Fibroblast of villous mesenchyme (primary cell): ENCODE measurements around the gene CD300A. TPM values are rescaled to one million over a fixed set of nuclear protein-coding genes. Genes with fewer than 3 reads are reported as not detected.

Experiments used
- DNase-seq: peaks from one replicate; pipeline ENCODE4 v3.0.0-alpha.2; 2010; ENCODE audit warnings: low read depth
- H3K4me3 ChIP-seq: 2 replicates; pipeline ENCODE4 v1.5.1; 2011; ENCODE audit warnings: low read depth, mild to moderate bottlenecking, low read length
- CTCF ChIP-seq: IDR thresholded peaks from 2 replicates; pipeline ENCODE4 v1.5.1; 2012; ENCODE audit warnings: low read depth, mild to moderate bottlenecking, low read length; ENCODE audit not compliant: insufficient read depth
- total RNA-seq: library from RNA; depleted of rRNA; stranded (reverse); fragments of >200 nt; gene quantifications from 2 replicates; pipeline ENCODE4 v1.2.3, GENCODE V29; 2012

The CD300A gene
- total RNA-seq, 1 donor, result not detected

DNA sequence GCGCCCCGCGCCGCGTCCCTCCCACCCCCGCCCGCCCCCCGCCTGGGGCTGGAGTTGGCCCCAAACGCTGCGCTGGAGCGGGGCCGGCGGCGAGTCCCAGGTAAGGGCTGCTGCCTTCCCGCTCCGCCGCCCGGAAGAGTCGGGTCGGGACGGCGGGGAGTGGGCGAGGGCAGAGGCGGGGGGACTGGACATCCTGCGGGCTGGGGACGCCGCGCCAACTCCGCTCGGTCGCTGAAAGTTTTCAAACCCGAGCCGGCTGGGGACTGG, 34.1 kb upstream of the CD300A start:
- no peak for DNase-seq
- no peak for TF ChIP-seq CTCF
- peak overlapping the region; percentile 56 for H3K4me3 ChIP-seq

DNA sequence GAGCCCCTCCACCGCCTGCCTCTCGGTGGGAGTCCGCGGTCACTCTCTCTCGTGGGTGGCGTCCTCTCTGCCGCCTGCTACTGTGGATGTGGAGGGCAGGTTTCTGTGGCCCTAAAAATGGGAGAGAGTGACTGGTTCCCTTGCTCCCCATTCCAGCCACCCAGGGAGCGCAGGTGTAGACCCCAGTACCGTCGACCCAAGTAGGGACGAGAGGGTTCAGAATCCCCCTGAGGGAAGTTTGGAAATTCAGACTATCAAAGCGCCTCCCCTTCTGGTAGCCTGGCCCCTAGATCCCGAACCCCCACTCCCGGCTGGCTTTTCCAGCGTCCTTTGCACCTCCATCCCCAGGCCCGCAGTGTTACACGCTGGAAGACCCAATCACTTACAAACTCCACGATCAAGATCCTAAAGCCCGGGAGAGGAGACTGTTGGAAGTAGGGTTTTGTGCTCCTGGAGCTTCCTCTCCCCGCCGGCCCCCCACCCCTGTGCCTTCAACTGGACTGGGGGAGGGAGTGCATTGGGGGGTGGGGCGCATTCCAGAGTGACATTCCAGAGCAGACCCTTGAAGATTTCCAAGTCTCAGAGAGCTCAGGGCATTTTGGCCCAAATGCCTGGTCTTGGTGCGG, 33.6 kb upstream of the CD300A start:
- no peak for DNase-seq
- peak overlapping the region; percentile 56 for H3K4me3 ChIP-seq
- TF ChIP-seq CTCF, result no peak

DNA sequence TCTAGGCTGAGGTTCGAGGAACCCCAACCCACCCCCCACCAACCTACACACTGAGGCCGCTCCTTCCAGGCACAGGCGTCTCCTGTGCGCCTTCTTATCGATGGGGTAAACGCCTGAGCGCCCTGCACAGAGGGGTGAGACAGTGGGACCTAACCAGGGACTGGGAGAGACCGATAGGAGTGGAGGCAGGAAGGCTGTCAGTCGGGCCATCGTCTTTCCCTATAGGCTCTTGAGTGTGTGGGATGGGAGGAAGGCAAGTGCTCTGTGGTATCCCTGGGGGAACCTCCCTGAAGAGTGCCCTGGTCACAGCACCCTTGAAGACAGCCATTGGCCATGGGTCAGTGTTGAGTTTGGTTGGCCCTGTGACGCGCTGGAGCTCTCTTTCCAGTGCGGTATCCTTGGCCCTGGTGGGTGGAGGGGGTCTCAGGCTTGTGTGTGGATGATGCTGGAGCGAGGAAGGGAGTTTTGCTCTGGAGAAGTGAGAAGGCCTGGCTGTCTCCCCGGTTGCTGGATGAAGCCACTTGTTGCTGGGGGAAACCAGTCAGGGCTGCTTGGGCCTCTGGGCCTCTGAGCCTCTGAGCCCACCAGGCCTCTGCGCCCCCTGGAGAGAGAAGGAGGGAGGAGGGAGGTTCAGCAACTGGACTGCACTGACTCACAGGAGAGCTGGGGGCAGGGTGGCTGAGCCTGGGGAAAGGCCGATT, 32.9 kb upstream of the CD300A start:
- peak overlapping the region; percentile 15 for H3K4me3 ChIP-seq
- TF ChIP-seq CTCF, result no peak
- no peak for DNase-seq

DNA sequence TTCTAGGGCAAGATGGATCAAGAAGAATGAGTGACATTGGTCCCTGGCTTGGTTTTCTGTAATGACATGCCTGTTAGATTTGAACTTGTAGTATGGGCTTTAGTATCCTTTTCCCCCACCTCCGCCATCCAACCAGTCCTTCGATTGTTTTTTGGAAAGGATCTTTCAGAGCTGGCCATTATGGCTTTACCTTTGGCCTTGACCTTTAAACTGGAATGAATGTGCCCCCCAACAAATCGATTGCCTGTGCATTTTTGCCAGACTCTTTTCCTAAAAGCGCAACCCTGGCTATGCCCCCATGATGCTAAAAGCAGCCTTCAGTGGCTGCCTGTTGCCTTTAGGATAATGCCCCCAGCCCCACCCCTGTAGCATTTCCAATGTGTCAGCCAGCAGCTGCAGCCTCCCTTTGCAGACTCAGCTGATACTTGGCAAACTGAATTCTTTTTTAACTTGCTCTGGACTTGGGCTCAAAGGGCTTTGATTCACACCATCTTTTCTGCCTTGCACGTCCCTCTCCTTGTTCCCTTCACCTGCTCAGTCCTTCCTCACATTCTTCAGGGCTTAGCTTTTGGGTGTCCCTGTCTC, 30.6 kb upstream of the CD300A start:
- TF ChIP-seq CTCF, result no peak
- no peak overlapping the region for H3K4me3 ChIP-seq
- DNase-seq, result no peak

DNA sequence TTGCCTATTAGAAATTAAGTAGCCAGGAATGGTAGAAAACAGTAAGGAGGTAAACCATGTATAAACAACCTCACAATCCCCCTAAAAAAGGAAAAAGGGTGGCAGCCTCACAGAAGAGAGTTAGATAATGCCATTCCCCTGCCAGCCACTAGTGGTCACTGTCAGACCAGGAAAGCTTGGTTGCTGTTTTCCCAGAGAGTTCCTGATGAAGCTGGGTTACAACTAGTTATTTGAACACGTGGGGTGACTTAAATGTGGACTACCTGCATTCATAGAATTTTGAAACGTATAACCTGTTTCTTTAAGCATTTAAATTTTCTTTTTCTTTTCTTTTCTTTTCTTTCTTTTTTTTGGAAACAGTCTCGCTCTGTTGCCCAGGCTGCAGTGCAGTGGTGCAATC, 28.7 kb upstream of the CD300A start:
- H3K4me3 ChIP-seq, result no peak overlapping the region
- TF ChIP-seq CTCF, result peak; percentile 63
- no peak for DNase-seq

GRCh38 chr17:74439691-74440567, 26.5 kb upstream of the CD300A start:
- no peak for TF ChIP-seq CTCF
- no peak overlapping the region for H3K4me3 ChIP-seq
- no peak for DNase-seq
